HEK293T (cell line): ENCODE results near the gene ANXA6.

Experiments used
- CTCF ChIA-PET: fragments of 350-600 bp; formaldehyde crosslinking; extraction: SDS; loops from one replicate; lab custom pipeline; 2021; ENCODE audit warnings: antibody characterized with exemption, inconsistent platforms; lab: Yijun Ruan, JAX
- POLR2A ChIA-PET: fragments of 350-600 bp; formaldehyde crosslinking; extraction: SDS; loops from one replicate; lab custom pipeline; 2020; ENCODE audit warnings: antibody characterized with exemption, inconsistent platforms; lab: Yijun Ruan, JAX
- DNase-seq: peaks from one replicate; pipeline ENCODE4 v3.0.0; 2012; ENCODE audit warnings: mixed read lengths; ENCODE audit errors: extremely low spot score
- ARNT ChIP-seq: fragments of 450-650 bp; IDR thresholded peaks from 2 replicates; pipeline ENCODE4 v1.6.1; 2017; ENCODE audit warnings: mild to moderate bottlenecking
- BHLHE40 ChIP-seq: fragments of 450-650 bp; IDR thresholded peaks from 2 replicates; pipeline ENCODE4 v1.6.1; 2016; ENCODE audit warnings: mild to moderate bottlenecking, moderate library complexity, borderline replicate concordance
- CTBP1 ChIP-seq: fragments of 450-650 bp; IDR thresholded peaks from 2 replicates; pipeline ENCODE4 v1.6.1; 2016; ENCODE audit warnings: borderline replicate concordance
- ELF4 ChIP-seq: fragments of 450-650 bp; IDR thresholded peaks from 2 replicates; pipeline ENCODE4 v1.6.1; 2017; ENCODE audit warnings: antibody characterized with exemption
- FOXA1 ChIP-seq: fragments of 450-650 bp; IDR thresholded peaks from 2 replicates; pipeline ENCODE4 v1.6.1; 2016; ENCODE audit warnings: mild to moderate bottlenecking
- FOXK2 ChIP-seq: fragments of 450-650 bp; IDR thresholded peaks from 2 replicates; pipeline ENCODE4 v1.6.1; 2016; ENCODE audit warnings: mild to moderate bottlenecking
- FOXM1 ChIP-seq: fragments of 450-650 bp; IDR thresholded peaks from 2 replicates; pipeline ENCODE4 v1.6.1; 2017; ENCODE audit warnings: mild to moderate bottlenecking, borderline replicate concordance
- HDGF ChIP-seq: fragments of 450-650 bp; IDR thresholded peaks from 2 replicates; pipeline ENCODE4 v1.6.1; 2017; ENCODE audit warnings: antibody characterized with exemption, borderline replicate concordance
- L3MBTL2 ChIP-seq: fragments of 450-650 bp; conservative IDR thresholded peaks from 2 replicates; pipeline ENCODE4 v1.6.1; 2016; ENCODE audit warnings: mild to moderate bottlenecking
- LEF1 ChIP-seq: fragments of 450-650 bp; IDR thresholded peaks from 2 replicates; pipeline ENCODE4 v1.6.1; 2017; ENCODE audit warnings: mild to moderate bottlenecking, borderline replicate concordance
- NFRKB ChIP-seq: fragments of 450-650 bp; IDR thresholded peaks from 2 replicates; pipeline ENCODE4 v1.6.1; 2016; ENCODE audit warnings: mild to moderate bottlenecking, moderate library complexity
- SP1 ChIP-seq: fragments of 450-650 bp; IDR thresholded peaks from 2 replicates; pipeline ENCODE4 v1.6.1; 2017
- SUZ12 ChIP-seq: fragments of 450-650 bp; IDR thresholded peaks from 2 replicates; pipeline ENCODE4 v1.6.1; 2016; ENCODE audit warnings: mild to moderate bottlenecking
- TARDBP ChIP-seq: fragments of 450-650 bp; IDR thresholded peaks from 2 replicates; pipeline ENCODE4 v1.6.1; 2016
- ZNF384 ChIP-seq: fragments of 450-650 bp; IDR thresholded peaks from 2 replicates; pipeline ENCODE4 v1.6.1; 2016
- TF ChIP-seq, protein P1 (sequence below): fragments of 450-650 bp; IDR thresholded peaks from 2 replicates; pipeline ENCODE4 v1.6.1; 2016

ANXA6 gene

DNA sequence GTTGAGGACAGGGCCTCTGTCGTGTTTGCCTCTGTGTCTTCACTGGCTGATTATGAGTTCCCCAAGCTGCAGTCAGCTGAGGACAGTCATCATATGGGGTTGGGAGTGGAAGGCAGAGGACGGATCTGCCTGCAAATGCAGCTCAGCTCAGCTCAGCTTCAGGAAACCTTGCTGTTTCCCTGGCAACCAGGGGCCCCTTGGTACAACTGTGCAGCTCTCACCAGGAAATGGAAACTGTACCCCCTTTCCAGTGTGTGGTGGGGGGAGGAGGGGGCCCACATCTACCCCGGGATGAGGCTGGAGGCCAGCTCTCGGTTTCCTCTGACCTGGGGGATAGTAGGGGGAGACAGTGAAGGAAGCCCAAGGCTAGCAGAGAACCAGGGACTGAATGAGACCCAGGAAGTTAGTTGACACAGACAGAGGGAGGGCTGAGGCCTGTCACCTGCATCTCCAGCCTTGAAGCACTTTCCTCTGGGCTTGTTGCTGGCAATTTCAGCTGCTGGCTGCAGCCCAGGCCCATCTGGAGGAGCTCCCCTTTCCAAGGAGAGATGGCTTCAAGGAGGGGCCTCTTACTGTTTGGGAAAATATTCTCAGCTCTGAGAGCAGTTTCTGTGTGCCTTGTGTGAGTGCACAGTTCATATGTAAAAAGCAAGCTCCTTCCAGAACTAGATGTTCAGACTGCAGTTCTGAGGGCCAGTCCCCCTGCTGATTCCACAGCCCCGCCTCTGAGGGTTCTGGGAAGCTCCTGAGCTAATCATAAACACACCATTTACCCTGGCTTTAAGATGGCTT is 6.9 kb downstream of the ANXA6 start:
- ChIA-PET POLR2A (interaction anchor here (0.8 to 1.1 kb wide), 2 partner anchors 13 to 450 kb away, joined by 4 read pairs; partner anchors contain the start of gene RBM22), CTCF (interaction anchor here (0.6 to 1.7 kb wide), 5 partner anchors 15 to 1191 kb away, joined by 3 to 5 read pairs (median 5); no protein-coding TSS in a partner anchor)
- no peak for DNase-seq
- TF ChIP-seq SP1 (no peak), HDGF (no peak), TARDBP (no peak), CTBP1 (no peak), L3MBTL2 (no peak), ZNF384 (no peak), NFRKB (no peak), FOXM1 (no peak), FOXK2 (no peak), ELF4 (no peak), FOXA1 (no peak), ARNT (no peak)
- TF ChIP-seq, protein P1, sequence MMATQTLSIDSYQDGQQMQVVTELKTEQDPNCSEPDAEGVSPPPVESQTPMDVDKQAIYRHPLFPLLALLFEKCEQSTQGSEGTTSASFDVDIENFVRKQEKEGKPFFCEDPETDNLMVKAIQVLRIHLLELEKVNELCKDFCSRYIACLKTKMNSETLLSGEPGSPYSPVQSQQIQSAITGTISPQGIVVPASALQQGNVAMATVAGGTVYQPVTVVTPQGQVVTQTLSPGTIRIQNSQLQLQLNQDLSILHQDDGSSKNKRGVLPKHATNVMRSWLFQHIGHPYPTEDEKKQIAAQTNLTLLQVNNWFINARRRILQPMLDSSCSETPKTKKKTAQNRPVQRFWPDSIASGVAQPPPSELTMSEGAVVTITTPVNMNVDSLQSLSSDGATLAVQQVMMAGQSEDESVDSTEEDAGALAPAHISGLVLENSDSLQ, result no peak

DNA sequence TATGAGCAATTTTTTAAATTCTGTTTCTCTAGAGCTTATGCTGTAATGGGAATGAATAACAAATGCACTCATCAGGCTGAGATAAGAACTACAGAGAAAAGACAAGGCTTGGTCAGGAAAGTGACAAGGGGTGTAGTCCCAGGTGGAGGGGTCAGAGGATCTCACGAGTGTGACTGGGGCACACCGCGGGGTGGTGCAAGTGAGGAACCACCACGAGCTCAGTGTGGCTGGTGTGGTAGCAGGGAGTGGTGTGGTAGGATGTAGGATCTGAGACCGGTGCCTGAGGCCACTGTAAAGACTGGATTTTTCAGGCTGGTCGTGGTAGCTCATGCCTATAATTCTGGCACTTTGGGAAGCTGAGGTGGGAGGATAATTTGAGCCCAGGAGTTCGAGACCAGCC is 9.0 kb downstream of the ANXA6 start:
- CTCF ChIA-PET, result interaction anchor here (1.6 kb wide), 1 partner anchor 23 kb away, joined by 4 read pairs; no protein-coding TSS in a partner anchor
- no peak for DNase-seq
- POLR2A ChIA-PET, result interaction anchor here (0.7 kb wide), 1 partner anchor 9 kb away, joined by 5 read pairs; the partner anchor contains the start of gene ANXA6
- TF ChIP-seq FOXA1 (no peak), SP1 (no peak), NFRKB (no peak), FOXM1 (no peak), ARNT (no peak), ZNF384 (no peak), BHLHE40 (no peak), FOXK2 (no peak), HDGF (no peak), L3MBTL2 (no peak), CTBP1 (no peak), ELF4 (no peak), TARDBP (no peak), SUZ12 (no peak), LEF1 (no peak)
- TF ChIP-seq, protein P1, result no peak

DNA sequence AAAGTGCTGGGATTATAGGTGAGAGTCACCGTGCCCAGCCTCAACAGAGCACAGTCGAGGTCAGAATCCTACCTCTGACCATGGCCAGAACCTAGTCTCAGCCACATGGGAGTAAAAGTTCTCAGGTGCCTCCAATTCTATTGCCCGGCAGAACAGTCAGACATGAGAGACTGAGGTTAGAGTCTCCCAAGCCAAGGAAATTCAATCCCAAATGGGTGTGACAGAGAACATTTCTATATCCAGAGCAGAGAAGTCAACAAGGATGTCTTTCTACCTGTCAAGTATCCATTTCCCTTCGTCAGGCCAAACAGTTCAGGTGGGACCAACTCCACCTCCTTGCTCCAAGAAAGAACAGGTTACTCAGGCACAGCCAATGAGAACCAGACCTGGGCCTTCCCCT is 10.5 kb downstream of the ANXA6 start:
- POLR2A ChIA-PET, result no interaction called here
- CTCF ChIA-PET, result interaction anchor here (1.6 kb wide), 1 partner anchor 21 kb away, joined by 4 read pairs; no protein-coding TSS in a partner anchor
- TF ChIP-seq SP1 (no peak), ARNT (no peak), ZNF384 (no peak)

DNA sequence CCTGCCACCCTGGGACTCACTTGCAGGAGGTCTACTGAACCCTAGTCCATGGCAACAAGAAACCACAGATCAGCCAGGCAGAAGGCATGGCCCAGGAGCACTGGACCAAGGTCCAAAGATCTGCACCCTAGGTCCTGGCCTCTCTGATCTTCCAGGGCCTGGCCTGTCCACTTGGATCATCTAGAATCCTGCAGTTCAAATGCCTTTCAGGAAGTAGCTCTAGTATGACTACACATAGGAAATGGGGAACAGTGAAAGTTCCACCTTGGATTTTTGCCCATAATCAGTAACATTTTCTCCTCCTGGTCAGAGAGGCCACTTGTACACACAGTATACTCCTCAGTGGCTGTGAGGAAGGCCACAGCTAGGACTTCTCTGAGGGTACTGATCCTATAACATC is 11.5 kb downstream of the ANXA6 start:
- DNase-seq, result no peak
- POLR2A ChIA-PET, result interaction anchor here (1.4 kb wide), 1 partner anchor 9 kb away, joined by 3 read pairs; no protein-coding TSS in a partner anchor
- no peak for TF ChIP-seq HDGF
- TF ChIP-seq, protein P1, result no peak
- TF ChIP-seq SUZ12, result no peak
- no peak for TF ChIP-seq SP1
- TF ChIP-seq ARNT, result no peak
- TF ChIP-seq LEF1, result no peak
- no peak for TF ChIP-seq L3MBTL2
- TF ChIP-seq CTBP1, result no peak
- no peak for TF ChIP-seq FOXA1
- TF ChIP-seq ZNF384, result no peak
- CTCF ChIA-PET, result interaction anchor here (1.0 to 1.4 kb wide), 3 partner anchors 14 to 30 kb away, joined by 3 to 5 read pairs (median 3); no protein-coding TSS in a partner anchor

More for the DNA sequence above, 10.5 kb downstream of the ANXA6 start:
- DNase-seq, result no peak

DNA sequence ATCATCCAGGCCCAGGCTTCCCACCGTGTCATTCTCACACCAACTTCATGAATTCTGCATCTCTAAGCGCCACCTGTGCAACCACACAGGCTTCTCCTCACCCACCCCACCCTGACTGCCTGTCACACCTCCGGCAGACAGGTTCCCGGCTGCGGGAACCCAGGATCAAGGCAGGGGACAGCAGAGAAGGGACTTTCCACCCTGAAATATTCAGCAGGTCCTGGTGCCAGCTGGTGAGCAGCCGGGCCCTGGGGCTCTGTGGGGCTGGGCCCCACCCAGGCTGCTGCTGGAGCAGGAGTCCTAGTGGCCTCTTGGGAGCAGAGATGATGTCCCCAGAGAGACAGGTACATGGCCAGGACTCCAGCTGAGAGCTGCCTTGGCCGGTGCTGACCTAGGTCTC is 12.7 kb downstream of the ANXA6 start:
- DNase-seq, result no peak
- no peak for TF ChIP-seq ZNF384
- TF ChIP-seq L3MBTL2, result no peak
- TF ChIP-seq FOXK2, result no peak
- TF ChIP-seq, protein P1, result no peak
- TF ChIP-seq HDGF, result no peak
- no peak for TF ChIP-seq SUZ12
- TF ChIP-seq CTBP1, result no peak
- TF ChIP-seq ARNT, result no peak
- TF ChIP-seq TARDBP, result no peak
- TF ChIP-seq FOXM1, result no peak
- TF ChIP-seq SP1, result no peak
- TF ChIP-seq LEF1, result no peak
- ChIA-PET POLR2A (interaction anchor here (1.1 to 1.4 kb wide), 3 partner anchors 10 to 69 kb away, joined by 3 read pairs; partner anchors contain the start of gene ANXA6), CTCF (interaction anchor here (0.7 to 1.8 kb wide), 5 partner anchors 16 to 29 kb away, joined by 3 to 6 read pairs (median 3); no protein-coding TSS in a partner anchor)
